ENCODE data around the gene PLPP4. TPM values are rescaled to one million over a fixed set of nuclear protein-coding genes. Genes with fewer than 3 reads are reported as not detected.

PLPP4 gene
- total and polyA plus RNA-seq, 10 of the 15 experiments (the other 5 are each of a cell fraction or from before 2014, with no cell fraction given), result 0.08 to 3.1 (median 0.26) TPM; not detected in 3

GRCh38 chr10:120423431-120424197, 33.4 kb upstream of the PLPP4 start:
- H3K4me1 ChIP-seq (ENCODE audit: control insufficient read depth, insufficient read depth, low read length), result no peaks in the 10 kb centered on the region
- H3K27ac ChIP-seq (ENCODE audit: control insufficient read depth, insufficient read depth), result no peak overlapping the region
- no peak overlapping the region for H3K9ac ChIP-seq (ENCODE audit: control insufficient read depth, insufficient read depth, low read length)
- H3K4me3 ChIP-seq, result no peak overlapping the region
- ATAC-seq (peak; percentile 88), DNase-seq (ENCODE audit: low read depth, low spot score) (no peak), FAIRE-seq (peak; percentile 65)
- ChIA-PET CTCF (interaction anchor here (0.7 to 4.9 kb wide), 31 partner anchors 8 to 550 kb away, joined by 3 to 64 read pairs (median 5); no protein-coding TSS in a partner anchor), SMC1A (ENCODE audit: uncharacterized antibody, unreplicated experiment) (interaction anchor here (0.6 to 3.1 kb wide), 22 partner anchors 16 to 314 kb away, joined by 3 to 14 read pairs (median 3); no protein-coding TSS in a partner anchor), POLR2A (no interaction called here), RAD21 (ENCODE audit: unreplicated experiment) (interaction anchor here (0.5 to 4.2 kb wide), 9 partner anchors 11 to 312 kb away, joined by 3 to 34 read pairs (median 5); no protein-coding TSS in a partner anchor)
- H3K79me2 ChIP-seq (ENCODE audit: control insufficient read depth, insufficient read depth, low read length), result no peaks in the 10 kb centered on the region
- no peaks in the 10 kb centered on the region for H4K20me1 ChIP-seq (ENCODE audit: control insufficient read depth, insufficient read depth)
- no peaks in the 10 kb centered on the region for H3K36me3 ChIP-seq (ENCODE audit: control insufficient read depth in 2 of 2, insufficient read depth in 2 of 2, low read length in 1 of 2)
- TF ChIP-seq SMC3 (IDR thresholded peaks at IDR 0.05; ENCODE audit: borderline replicate concordance, low read length) (peak; percentile 77), PKNOX1 (IDR thresholded peaks at IDR 0.05) (peak; percentile 45), TARDBP (IDR thresholded peaks at IDR 0.05; ENCODE audit: borderline replicate concordance) (no peak), ZNF24 (IDR thresholded peaks at IDR 0.05) (no peak), ZSCAN29 (IDR thresholded peaks at IDR 0.05) (no peak), CTCF (IDR thresholded peaks at IDR 0.05 in 2 of 3, conservative IDR thresholded peaks at IDR 0.05 in 1 of 3; ENCODE audit: control insufficient read depth in 2 of 3, extremely low read depth in 1 of 3, insufficient read depth in 1 of 3, low read depth in 3 of 3, low read length in 3 of 3) (peak; percentile 88 to 95 (median 91)), RAD21 (IDR thresholded peaks at IDR 0.05; ENCODE audit: insufficient read depth, low read depth, low read length) (peak; percentile 92), PBX3 (IDR thresholded peaks at IDR 0.05; ENCODE audit: insufficient replicate concordance, low read depth, low read length) (peak; percentile 57)
- BruUV-seq (replicated peaks), result no TSS peak
- in situ Hi-C loops (cut with MboI), result loop anchor here (5.0 kb wide), 1 partner anchor 314 kb away; no protein-coding TSS in a partner anchor
- H3K27me3 ChIP-seq (replicated peaks in 1 of 2; ENCODE audit: control insufficient read depth in 2 of 2, insufficient read depth in 2 of 2, low read length in 1 of 2), result peaks cover 0 to 3% of the 10 kb centered on the region in 2 experiments; a peak in 2 of 4 replicates
- 19% methylated on average over 8 of the region's 8 CpGs for WGBS (ENCODE audit: insufficient coverage, insufficient replicate concordance, low lambda C conversion rate, missing lambda C conversion rate)
- intact Hi-C loops (cut with micrococcal nuclease; ENCODE audit: unreplicated experiment), result loop anchor here (1.0 to 10.0 kb wide), 3 partner anchors 184 to 312 kb away; no protein-coding TSS in a partner anchor
- no peak overlapping the region for H2AFZ ChIP-seq (ENCODE audit: control insufficient read depth, low read depth, low read length)
- no peaks in the 10 kb centered on the region for H3K9me3 ChIP-seq (replicated peaks; ENCODE audit: control insufficient read depth, insufficient read depth, low read length)
- no peak overlapping the region for H3K4me2 ChIP-seq (ENCODE audit: control insufficient read depth, insufficient read depth)

All from GM12878 (cell line).